ENCODE data around the gene VPS45.

GRCh38 chr1:150067184-150068108 lies at the start of gene VPS45:
- TF ChIP-seq CTCF (IDR thresholded peaks at IDR 0.05) = peak in 4 of 6 experiments; percentile 8 to 59 (median 43)
- TF ChIP-seq POLR2A (IDR thresholded peaks at IDR 0.05) = peak; percentile 27 to 70
